ENCODE results near the gene SYT5.
"Not testable (repeated sequence)": the region's sequence is repeated elsewhere in the genome, so short reads cannot be mapped to it uniquely, and the experiment has no call there.

The SYT5 gene

DNA sequence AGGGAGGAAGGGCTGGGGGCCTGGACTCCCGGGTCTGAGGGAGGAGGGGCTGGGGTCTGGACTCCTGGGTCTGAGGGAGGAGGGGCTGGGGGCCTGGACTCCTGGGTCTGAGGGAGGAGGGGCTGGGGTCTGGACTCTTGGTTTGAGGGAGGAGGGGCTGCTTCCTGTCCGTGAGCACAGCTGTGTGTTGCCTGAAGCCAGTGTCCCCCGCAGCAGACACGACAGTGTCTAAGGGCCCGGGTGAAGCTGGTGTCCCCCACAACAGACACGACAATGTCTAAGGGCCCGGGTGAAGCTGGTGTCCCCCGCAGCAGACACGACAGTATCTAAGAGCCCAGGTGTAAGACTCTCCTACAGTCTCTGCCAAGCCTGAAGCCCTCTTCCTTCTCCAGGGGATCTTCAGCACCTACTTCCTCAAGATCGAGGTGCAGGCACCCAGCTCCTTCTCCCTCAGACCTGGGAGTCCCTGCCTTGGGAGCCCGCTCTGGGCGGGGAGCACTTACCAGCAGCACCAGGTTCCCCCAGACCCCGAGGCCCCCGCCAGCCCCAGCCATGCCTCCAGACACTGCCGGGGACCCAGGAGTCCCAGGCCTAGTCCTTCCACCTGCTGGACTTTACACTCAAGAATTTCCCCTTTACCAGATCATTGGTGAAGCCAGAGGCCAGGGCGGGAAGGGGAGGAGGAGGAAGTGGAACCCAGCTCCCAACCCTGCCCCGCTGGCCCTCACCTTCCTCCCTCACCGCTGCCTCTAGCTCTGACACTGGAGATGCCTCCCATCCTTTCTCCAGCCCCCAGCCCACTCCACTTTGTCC, 29.0 kb upstream of the SYT5 start, which contains the start of gene PTPRH:
PTPRH (minus strand) TSS at position 622 of the 813 bp plus-strand sequence; CDS start at position 554, 68 bp downstream.
- no peak for DNase-seq (ENCODE audit: extremely low read depth in 1 of 2, low read depth in 1 of 2)

DNA sequence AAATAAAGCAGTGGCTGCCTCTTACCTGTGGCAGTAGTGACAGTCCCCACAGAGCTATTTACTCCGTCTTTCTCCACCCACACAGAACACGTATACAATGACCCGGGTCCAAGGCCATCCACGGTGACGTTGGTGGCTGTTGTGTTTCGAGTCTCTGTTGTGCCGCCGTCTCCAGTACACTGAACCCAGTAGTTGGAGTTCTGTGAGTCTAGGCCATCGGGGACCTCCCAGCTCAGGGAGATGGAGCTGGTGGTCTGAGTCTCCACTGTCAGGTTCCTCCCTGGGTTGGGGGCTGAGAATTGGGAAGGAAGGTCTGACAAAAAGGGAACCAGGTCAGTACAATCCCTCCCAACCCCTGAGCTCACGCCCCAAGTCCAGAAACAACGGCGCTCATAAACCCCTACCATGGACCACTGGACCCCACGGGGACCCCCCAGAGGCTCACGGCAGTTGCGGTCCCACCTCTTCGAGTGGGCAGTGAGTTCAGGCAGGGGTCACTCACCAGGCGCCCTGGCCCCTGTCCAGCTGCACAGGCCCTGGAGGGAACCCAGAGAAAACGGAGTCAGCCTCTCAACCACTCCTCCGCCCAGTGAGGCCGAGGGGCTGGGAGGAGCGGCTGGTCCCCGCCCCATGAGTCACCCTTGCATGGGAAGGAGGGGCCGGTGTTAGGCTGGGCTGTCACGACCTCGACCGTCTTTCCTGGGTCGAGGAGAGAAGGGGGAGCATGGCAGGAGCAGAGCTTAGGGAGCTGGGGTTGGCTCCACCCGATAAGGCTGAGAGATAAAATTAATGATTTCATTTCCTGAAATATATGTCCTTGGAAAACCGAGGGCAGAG, 26.8 kb upstream of the SYT5 start:
- DNase-seq (ENCODE audit: extremely low read depth in 1 of 2, low read depth in 1 of 2), result peak; percentile 37 to 39

DNA sequence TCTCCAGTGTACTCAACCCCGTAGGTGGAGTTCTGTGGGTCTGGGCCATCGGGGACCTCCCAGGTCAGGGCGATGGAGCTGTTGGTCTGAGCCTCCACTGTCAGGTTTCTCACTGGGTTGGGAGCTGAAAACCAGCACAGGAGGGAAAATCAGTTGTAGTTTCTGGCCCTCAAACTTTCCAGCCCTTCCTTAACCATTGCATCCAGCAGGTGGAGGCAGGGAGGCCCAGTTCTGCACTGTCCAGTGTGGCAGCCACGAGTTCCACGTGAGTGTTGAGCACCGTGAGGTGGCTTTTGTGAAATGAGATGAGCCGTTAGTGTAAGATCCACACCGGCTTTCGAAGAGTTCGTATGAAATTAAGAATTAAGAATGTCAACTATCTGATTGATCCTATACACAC, 22.1 kb upstream of the SYT5 start:
- not testable (repeated sequence) for DNase-seq (ENCODE audit: extremely low read depth in 1 of 2, low read depth in 1 of 2)

DNA sequence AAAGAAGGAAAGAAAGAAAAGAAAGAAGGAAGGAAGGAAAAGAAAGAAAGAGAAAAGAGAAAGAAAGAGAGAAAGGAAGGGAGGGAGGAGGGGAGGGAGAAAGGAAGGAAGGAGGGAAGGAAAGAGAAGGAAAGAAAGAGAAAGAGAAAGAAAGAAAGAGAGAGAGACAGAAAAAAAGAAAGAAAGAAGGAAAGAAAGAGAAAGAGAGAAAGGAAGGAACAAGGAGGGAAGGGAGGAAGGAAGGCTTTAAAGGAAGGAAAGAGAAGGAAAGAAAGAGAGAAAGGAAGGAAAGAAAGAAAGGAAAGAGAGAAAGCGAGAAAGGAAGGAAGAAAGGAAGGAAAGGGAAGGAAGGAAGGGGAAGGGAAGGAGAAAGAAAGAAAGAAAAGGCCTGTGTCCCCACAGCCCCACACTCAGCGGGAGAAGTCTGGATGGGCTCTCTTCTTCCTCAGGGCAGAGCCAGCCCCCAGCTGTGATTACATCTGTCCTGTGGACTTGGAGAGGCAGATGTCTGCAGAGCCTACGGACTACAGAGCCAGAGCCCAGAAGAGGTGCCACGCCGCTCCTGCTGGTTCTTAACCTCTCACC, 19.6 kb upstream of the SYT5 start:
- no peak for DNase-seq (ENCODE audit: extremely low read depth in 1 of 2, low read depth in 1 of 2)

DNA sequence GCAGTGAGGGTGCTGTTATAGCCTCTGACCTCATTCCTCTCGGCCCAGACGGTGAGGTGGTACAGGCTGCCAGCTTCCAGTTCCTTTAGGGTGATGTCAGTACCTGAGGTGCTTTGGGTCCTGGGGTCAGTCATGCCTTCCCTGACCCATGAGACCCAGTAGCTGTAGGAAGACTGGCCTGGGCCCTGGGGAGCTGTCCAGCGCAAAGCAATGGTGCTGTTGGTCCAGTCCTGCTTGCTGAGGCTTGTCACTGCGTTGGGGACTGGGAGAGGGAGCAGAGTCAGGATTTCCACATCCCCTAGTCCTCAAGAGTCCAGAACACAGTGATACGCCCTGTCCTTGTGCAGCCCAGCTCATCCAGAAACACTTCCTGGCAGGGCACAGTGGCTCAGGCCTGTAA, 18.6 kb upstream of the SYT5 start:
- DNase-seq (ENCODE audit: extremely low read depth in 1 of 2, low read depth in 1 of 2), result no peak

DNA sequence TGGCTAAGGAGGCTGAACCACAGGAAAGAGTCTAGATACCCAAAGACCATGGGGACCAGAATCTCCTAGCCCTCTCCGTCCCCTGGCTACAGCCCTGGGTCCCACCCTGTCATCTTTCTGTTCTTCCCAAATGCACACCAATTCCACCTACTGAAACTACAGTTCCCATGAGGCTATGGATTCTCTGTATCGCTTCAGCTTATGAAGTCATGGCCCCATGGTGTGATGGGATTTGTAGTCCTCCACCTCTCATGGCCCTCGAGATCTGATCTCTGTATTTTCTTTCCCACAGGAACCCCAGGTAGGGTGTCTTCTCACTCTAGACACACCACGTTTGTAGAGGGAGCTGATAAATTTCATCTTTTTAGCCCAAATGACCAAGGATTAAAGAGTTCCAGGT, 17.4 kb upstream of the SYT5 start:
- DNase-seq (ENCODE audit: extremely low read depth in 1 of 2, low read depth in 1 of 2), result no peak

DNA sequence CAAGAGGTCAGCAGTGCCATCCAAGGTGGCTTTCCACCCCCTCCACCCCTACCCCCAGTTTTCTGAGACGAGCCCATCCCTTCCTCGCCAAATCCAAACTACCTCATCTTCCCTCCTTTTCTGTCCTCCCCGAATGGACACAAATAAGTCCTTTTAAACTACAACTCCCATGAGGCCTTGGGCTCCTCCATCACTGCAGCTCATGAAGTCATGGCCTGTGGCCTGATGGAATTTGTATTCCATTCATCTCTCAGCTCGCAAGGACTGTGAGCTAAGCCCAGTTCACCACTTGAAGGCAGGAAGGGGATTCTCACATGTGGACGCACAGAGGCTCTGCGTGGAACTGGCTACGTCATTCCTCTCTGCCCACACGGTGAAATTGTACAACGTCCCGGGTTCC, 16.7 kb upstream of the SYT5 start:
- no peak for DNase-seq (ENCODE audit: extremely low read depth in 1 of 2, low read depth in 1 of 2)

DNA sequence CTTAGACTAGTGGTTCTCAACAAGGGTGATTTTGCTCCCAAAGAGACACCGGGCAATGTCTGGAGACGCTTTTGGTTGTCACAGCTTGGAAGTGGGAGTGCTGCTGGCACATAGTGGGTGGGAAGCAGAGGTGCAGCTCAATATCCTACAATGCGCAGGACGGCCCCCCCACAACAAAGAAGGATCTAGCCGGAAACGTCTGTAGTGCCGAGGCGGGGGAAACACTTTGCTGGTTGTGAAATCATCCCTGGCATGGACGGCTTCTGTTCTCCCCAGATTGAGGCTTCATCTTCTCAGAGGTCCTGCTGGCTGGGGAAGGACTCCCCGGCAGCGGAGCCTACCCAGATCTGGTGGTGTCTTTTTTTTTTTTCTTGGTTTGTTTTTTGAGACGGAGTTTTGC, 13.4 kb upstream of the SYT5 start:
- no peak for DNase-seq (ENCODE audit: extremely low read depth in 1 of 2, low read depth in 1 of 2)

DNA sequence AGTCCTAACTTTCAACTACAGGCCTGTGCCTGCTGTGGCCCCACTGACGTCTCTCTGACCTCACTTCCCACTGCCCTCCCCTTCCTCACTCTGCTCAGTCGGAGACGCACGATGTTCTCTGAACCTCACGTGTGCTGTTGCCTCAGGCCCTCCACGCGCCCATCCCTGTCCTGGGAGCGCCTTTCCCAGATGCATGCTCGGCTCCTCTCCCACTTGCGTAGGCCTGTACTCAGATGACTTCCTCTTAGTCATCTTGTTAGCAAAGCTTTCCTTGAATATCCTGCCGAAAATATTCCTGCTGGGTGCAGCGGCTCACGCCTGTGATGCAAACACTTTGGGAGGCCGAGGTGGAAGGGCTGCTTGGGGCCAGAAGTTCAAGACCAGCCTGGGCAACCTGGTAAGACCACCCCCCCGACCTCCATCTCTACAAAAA, 9.3 kb upstream of the SYT5 start:
- no peak for DNase-seq (ENCODE audit: extremely low read depth in 1 of 2, low read depth in 1 of 2)

DNA sequence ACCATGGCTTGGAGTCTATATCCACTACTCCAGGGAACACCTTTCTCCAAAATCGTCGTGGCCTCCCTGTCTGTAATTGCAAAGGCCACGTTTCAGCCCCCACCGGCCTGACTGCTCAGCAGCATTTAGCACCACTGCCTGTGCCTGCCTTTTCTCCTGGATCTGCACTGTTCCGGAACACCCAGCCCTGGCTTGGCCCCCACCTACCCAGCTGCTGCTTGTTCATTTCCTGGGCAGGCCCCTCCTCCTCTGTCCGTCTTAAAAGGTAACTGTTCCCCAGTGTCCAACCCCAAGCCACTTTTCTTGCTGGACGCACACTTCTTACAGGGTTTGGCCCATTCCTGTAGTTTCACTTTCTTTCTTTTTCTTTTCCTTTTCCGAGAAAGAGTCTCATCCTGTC, 8.5 kb upstream of the SYT5 start:
- no peak for DNase-seq (ENCODE audit: extremely low read depth in 1 of 2, low read depth in 1 of 2)

DNA sequence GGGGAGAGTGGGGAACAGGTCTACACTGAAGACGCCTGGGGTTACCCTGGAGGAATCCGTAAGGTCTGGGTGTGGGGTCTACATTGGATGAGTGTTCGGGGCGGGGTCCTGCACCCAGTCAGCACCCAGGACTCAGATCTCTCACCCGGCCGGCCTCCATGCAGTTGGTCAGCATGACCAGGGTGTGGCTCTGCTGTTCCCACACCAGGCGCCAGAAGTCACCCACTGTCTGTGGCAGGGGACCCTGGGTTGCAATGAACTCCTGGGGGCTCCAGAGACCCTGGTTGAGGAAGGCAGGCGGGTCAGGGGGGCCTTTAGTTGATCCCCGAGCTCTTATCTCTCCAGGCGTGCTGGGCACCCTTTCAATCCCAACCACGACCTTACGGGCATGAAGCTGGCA, 6.0 kb upstream of the SYT5 start:
- DNase-seq (ENCODE audit: extremely low read depth in 1 of 2, low read depth in 1 of 2), result no peak

DNA sequence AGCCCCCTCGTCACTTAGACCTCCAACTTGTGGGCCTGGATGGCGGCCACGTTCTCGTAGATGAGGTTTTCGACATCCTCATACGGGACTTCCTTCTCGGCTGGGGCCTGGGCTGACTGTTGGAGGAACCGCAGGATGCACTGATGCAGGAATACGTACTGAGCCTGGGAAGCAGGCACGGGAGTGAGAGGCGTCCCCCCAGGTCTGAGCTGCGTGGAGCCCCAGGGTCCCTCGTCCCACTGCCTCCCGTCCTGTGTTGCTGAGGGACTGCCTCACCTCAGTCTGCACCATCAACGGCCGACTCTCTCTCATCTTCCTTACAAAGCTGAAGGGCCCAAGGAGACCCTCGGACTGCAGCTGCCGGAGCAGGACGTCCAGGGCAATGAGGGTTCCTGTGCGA, 1.7 kb upstream of the SYT5 start:
- DNase-seq (ENCODE audit: extremely low read depth in 1 of 2, low read depth in 1 of 2), result no peak

DNA sequence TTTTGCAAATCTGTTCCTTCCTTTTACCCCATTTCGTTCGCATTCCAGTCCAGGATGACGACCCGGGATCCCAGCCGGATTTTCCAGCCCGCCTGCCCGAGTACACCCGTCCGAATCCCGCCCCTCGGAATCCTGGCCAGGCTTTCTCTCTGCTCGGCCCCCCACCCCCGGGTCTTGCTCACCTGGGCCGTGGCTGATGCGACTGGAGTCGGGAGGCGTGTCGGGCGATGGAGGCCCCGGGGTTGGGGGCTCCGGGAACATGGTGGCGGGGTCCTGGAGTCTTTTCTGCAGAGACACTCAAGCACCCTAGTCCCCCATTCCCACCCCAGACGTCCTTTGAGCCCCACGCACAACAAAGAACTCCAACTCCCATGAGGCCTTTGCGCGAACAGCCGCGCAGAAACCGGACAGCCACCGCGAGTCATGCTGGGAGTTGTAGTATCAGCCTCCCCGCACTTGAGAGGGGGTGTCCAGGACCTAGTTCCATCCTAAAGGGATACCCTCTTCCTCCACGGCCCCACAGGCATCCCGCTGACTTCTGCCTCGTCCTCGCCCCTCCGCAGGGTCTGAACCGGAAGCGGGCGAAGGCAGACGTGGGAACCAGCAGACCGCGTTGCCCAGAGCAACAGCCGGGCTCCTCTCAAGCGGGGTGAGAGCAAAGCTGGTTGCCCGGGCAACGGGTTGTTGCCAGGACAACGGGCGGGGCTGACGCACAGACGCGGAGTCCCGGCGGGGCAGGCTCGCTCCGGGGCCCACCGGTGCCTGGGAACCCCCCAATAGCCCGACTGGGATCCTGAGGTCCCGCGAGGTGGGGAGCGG, 1.1 kb downstream of the SYT5 start:
- DNase-seq (ENCODE audit: extremely low read depth in 1 of 2, low read depth in 1 of 2), result peak; percentile 86 to 90

DNA sequence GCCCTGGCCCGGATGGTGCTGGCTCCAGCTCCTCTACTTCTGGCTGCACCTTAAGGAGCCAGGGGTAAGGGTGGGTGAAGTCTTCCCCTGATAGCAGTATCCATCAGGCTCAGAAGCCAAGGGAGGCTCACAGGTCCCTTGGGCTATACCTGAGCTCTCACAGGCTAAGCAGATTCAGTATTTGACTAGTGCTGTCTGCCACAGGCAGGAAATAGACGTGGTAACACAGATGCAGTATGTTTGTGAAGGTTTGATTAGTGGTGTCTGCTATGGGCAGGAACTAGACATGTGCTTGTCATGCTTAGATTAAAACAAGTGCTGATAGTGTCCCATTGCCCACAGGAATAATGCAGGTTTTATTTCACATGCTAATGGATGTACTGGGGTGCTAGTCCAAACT, 4.0 kb downstream of the SYT5 start:
- no peak for DNase-seq (ENCODE audit: extremely low read depth in 1 of 2, low read depth in 1 of 2)

DNA sequence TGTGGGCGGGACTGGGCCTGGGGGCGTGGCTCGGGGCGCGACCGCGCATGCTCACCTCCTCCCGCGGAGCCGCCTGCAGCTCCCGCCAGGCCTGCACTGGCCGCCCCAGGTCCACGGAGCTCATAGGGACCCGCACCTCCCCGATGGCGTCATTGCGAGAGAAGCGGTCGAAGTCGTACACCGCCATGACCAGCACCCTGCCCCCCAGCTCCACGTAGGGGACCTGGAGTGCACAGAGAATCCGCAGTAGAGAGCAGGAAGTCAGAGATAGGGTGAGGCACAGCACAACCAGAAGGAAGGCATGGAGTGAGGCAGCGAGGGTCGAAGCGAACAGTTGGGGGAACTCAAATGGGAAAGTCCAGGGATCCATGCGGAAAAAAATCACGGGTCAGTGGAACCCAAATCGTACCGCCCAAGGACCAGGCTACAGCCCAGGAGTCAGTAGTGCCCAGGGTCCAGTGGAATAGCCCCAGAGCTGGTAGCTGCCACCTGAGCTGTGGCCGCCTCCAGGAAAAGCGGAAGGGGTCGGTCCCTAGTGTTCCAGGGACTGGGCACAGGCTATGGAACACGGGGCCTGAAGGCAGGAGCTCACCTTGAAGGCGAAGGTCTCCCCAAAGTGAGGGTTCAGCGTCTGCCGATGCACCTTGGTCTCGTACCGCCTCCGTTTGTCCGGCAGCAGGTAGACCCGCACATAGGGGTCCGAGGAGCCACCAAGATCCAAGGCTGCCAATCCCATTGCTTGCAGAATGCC, 4.8 kb downstream of the SYT5 start:
- no peak for DNase-seq (ENCODE audit: extremely low read depth in 1 of 2, low read depth in 1 of 2)

DNA sequence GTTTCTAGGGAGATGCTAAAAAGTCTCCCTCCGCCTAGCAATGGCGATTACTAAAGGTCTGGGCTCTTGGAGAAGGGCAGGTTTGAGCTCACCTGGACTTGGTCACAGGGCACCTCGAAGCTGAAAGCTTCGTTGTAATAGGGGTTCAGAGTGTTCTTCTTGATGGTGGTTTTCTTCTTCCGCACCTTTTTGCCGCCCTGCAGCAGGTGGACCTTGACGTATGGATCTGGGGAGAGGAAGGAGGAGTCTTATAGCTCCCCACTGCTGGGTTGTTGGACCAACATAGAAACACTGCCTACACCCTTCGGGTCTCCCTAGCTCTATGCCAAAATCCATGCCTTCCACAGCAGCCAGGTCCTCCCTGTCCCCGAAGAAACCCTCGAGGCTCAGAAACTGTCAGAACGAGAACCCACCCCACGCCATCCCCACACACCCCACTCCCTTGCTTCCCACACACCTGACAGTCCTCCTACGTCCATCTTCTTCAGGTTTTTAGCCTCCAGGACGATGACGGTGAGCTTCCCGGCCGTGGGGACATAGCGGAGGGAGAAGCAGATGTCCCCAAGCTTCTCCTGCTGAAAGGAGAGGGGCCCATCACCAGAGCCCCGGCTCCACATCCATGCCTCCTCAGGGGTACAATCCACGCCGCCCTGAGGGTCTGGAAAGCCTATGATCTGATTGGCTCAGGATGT, 5.5 kb downstream of the SYT5 start:
- no peak for DNase-seq (ENCODE audit: extremely low read depth in 1 of 2, low read depth in 1 of 2)

DNA sequence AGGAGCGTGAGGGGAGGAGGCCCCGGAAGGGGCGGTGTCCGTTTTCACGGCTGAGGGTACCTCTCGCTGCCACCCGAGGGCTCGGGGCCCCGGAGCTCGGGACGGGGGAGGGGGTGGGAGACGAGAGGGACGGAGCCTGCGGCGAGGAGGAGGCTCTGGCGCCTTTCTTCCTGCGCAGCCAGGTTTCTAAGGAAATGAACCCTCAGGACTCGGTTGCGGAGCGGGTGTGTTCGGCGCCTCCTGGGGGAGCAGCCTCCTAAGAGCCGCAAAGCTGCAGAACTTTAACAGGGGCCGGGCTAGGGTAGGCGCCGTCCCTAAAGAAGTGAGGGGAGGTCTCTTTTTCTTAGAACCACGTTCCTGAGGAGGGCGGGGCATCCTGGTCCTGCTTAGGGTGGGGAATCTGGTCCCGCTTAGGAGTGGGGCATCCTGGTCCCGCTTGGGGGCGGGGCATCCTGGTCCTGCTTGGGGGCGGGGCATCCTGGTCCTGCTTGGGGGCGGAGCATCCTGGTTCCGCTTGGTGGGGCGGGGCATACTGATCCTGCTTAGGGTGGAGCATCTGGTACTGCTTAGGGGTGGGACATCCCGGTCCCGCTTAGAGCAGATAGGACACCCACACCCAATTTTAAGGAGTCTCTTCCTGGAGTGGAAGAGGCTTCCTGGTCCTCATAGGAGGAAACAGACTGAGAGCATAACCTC, 6.2 kb downstream of the SYT5 start:
- peak in 1 of 2 donors; percentile 46 for DNase-seq (ENCODE audit: extremely low read depth in 1 of 2, low read depth in 1 of 2)

DNA sequence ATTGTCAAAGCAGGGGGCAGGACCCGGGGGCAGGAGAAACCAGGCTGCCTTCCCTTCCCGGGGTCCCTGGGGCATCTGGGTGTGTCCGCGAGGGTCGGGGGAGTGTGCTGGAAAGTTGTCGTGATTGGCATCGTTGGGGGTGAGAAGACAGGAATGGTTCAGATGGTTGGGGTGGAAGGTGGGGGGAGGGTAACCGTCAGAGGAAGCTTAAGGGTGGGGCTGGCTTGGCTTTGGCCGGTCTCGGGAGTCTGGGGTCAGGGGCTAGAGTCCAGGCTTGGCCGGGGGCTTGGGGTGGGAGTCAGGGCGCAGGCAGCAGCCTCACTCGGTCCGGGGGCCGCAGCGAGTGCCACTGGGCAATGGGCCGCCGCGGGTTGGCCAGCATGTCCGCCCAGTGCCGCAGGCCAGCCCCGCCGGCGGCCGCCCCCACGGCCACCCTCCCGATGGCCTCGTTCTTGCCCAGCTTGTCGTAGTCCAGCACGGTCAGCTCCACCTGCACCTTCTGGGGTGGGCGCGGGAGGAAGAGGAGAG, 6.8 kb downstream of the SYT5 start:
- no peak for DNase-seq (ENCODE audit: extremely low read depth in 1 of 2, low read depth in 1 of 2)

DNA sequence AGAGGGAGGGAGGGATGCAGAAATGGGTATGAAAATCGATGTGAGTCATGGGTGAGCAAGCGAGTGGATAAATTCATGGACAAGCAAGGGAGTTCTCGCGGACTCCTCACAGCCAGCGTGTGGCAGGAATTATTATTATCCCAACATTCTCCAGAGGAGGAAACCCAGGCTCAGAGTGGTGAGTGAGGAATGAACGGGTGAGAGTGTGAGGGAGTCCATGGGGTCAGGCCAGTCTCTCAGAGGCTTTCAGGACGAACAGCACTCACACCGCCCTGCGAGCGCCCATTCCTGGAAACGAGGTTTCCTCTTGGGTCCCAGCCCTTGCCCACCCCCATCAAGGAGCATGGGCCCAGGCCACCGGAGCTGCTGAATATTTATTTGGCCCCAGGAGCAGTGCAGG, 7.3 kb downstream of the SYT5 start:
- DNase-seq (ENCODE audit: extremely low read depth in 1 of 2, low read depth in 1 of 2), result no peak
